ENCODE data around the gene NR0B1. TPM values are rescaled to one million over a fixed set of nuclear protein-coding genes. Genes with fewer than 3 reads are reported as not detected.

NR0B1 gene
- polyA plus RNA-seq, 1 of the 3 experiments (the other 2 are of a cell fraction), result 2.2 TPM

GRCh38 chrX:30262763-30263162 is 46.4 kb downstream of the NR0B1 start:
- CTCF ChIA-PET, result no interaction called here
- TF ChIP-seq RCOR1 (IDR thresholded peaks at IDR 0.05; ENCODE audit: low read length), result no peak
- no peak for TF ChIP-seq TAF1 (IDR thresholded peaks at IDR 0.05; ENCODE audit: borderline replicate concordance, low read depth, low read length)
- TF ChIP-seq RFX5 (IDR thresholded peaks at IDR 0.05; ENCODE audit: low read length), result no peak
- no peak for TF ChIP-seq GABPA (IDR thresholded peaks at IDR 0.05; ENCODE audit: low read depth)
- TF ChIP-seq, protein P1, sequence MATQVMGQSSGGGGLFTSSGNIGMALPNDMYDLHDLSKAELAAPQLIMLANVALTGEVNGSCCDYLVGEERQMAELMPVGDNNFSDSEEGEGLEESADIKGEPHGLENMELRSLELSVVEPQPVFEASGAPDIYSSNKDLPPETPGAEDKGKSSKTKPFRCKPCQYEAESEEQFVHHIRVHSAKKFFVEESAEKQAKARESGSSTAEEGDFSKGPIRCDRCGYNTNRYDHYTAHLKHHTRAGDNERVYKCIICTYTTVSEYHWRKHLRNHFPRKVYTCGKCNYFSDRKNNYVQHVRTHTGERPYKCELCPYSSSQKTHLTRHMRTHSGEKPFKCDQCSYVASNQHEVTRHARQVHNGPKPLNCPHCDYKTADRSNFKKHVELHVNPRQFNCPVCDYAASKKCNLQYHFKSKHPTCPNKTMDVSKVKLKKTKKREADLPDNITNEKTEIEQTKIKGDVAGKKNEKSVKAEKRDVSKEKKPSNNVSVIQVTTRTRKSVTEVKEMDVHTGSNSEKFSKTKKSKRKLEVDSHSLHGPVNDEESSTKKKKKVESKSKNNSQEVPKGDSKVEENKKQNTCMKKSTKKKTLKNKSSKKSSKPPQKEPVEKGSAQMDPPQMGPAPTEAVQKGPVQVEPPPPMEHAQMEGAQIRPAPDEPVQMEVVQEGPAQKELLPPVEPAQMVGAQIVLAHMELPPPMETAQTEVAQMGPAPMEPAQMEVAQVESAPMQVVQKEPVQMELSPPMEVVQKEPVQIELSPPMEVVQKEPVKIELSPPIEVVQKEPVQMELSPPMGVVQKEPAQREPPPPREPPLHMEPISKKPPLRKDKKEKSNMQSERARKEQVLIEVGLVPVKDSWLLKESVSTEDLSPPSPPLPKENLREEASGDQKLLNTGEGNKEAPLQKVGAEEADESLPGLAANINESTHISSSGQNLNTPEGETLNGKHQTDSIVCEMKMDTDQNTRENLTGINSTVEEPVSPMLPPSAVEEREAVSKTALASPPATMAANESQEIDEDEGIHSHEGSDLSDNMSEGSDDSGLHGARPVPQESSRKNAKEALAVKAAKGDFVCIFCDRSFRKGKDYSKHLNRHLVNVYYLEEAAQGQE (IDR thresholded peaks at IDR 0.05; ENCODE audit: low read depth, low read length), result no peak
- no peak for TF ChIP-seq GATA2 (CRISPR knock-in tag; IDR thresholded peaks at IDR 0.05)
- TF ChIP-seq POLR2AphosphoS5 (IDR thresholded peaks at IDR 0.05; ENCODE audit: low read depth, low read length), result no peak
- TF ChIP-seq, protein P2, sequence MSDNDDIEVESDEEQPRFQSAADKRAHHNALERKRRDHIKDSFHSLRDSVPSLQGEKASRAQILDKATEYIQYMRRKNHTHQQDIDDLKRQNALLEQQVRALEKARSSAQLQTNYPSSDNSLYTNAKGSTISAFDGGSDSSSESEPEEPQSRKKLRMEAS (IDR thresholded peaks at IDR 0.05; ENCODE audit: low read depth), result no peak
- no peak for TF ChIP-seq NRF1 (IDR thresholded peaks at IDR 0.05; ENCODE audit: low read depth, low read length)
- POLR2A ChIA-PET, result no interaction called here

GRCh38 chrX:30261012-30261411 is 48.2 kb downstream of the NR0B1 start:
- H3K27ac ChIP-seq (ENCODE audit: low read depth in 2 of 2, low read length in 1 of 2), result no peak overlapping the region
- H3K4me2 ChIP-seq, result no peak overlapping the region
- no peaks in the 10 kb centered on the region for H3K9me3 ChIP-seq
- H4K20me1 ChIP-seq (ENCODE audit: insufficient read depth), result no peaks in the 10 kb centered on the region
- no peaks in the 10 kb centered on the region for H3K4me1 ChIP-seq (ENCODE audit: control insufficient read depth in 1 of 2, insufficient read depth in 2 of 2, low read depth in 1 of 2, low read length in 1 of 2)
- H3F3A ChIP-seq (replicated peaks; ENCODE audit: insufficient read depth), result no peaks in the 10 kb centered on the region
- H3K79me2 ChIP-seq (ENCODE audit: insufficient read depth), result no peaks in the 10 kb centered on the region
- no peak overlapping the region for H2AFZ ChIP-seq (ENCODE audit: low read depth)
- TF ChIP-seq FOXM1 (IDR thresholded peaks at IDR 0.05; ENCODE audit: low read depth) (no peak), EZH2phosphoT487 (IDR thresholded peaks at IDR 0.05; ENCODE audit: borderline replicate concordance, low read depth) (no peak), GABPA (IDR thresholded peaks at IDR 0.05; ENCODE audit: low read depth) (no peak), GATA2 (CRISPR knock-in tag; IDR thresholded peaks at IDR 0.05) (no peak), JUND (IDR thresholded peaks at IDR 0.05) (no peak), SIN3A (IDR thresholded peaks at IDR 0.05; ENCODE audit: borderline replicate concordance, low read depth, low read length) (no peak), FOXJ3 (CRISPR knock-in tag; IDR thresholded peaks at IDR 0.05) (no peak), RAD21 (IDR thresholded peaks at IDR 0.05; ENCODE audit: low read length) (no peak), RCOR1 (IDR thresholded peaks at IDR 0.05; ENCODE audit: low read length) (no peak)
- TF ChIP-seq, protein P3, sequence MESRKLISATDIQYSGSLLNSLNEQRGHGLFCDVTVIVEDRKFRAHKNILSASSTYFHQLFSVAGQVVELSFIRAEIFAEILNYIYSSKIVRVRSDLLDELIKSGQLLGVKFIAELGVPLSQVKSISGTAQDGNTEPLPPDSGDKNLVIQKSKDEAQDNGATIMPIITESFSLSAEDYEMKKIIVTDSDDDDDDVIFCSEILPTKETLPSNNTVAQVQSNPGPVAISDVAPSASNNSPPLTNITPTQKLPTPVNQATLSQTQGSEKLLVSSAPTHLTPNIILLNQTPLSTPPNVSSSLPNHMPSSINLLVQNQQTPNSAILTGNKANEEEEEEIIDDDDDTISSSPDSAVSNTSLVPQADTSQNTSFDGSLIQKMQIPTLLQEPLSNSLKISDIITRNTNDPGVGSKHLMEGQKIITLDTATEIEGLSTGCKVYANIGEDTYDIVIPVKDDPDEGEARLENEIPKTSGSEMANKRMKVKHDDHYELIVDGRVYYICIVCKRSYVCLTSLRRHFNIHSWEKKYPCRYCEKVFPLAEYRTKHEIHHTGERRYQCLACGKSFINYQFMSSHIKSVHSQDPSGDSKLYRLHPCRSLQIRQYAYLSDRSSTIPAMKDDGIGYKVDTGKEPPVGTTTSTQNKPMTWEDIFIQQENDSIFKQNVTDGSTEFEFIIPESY (IDR thresholded peaks at IDR 0.05; ENCODE audit: borderline replicate concordance, low read depth), result no peak
- no peak overlapping the region for H3K4me3 ChIP-seq (ENCODE audit: low read depth in 2 of 2, low read length in 1 of 2)
- CTCF ChIA-PET, result no interaction called here
- DNase-seq, result no peak
- H3K27me3 ChIP-seq (ENCODE audit: insufficient read depth), result no peaks in the 10 kb centered on the region; the same call in none of the 2 replicates
- H3K36me3 ChIP-seq (replicated peaks in 1 of 2; ENCODE audit: control insufficient read depth in 1 of 2, insufficient read depth in 2 of 2, low read length in 1 of 2), result no peaks in the 10 kb centered on the region
- H3K9ac ChIP-seq, result no peak overlapping the region
- H3K9me2 ChIP-seq, result no peaks in the 10 kb centered on the region
- POLR2A ChIA-PET, result no interaction called here

More at GRCh38 chrX:30262763-30263162, 46.4 kb downstream of the NR0B1 start:
- Histone ChIP-seq H4K20me1 (ENCODE audit: insufficient read depth) (no peaks in the 10 kb centered on the region), H2AFZ (ENCODE audit: low read depth) (no peak overlapping the region), H3K4me2 (no peak overlapping the region), H3F3A (replicated peaks; ENCODE audit: insufficient read depth) (no peaks in the 10 kb centered on the region), H3K27ac (ENCODE audit: low read depth in 2 of 2, low read length in 1 of 2) (no peak overlapping the region), H3K79me2 (ENCODE audit: insufficient read depth) (no peaks in the 10 kb centered on the region), H3K4me3 (ENCODE audit: low read depth in 2 of 2, low read length in 1 of 2) (no peak overlapping the region), H3K36me3 (replicated peaks in 1 of 2; ENCODE audit: control insufficient read depth in 1 of 2, insufficient read depth in 2 of 2, low read length in 1 of 2) (no peaks in the 10 kb centered on the region), H3K9me2 (no peaks in the 10 kb centered on the region), H3K9me3 (no peaks in the 10 kb centered on the region), H3K9ac (no peak overlapping the region), H3K4me1 (ENCODE audit: control insufficient read depth in 1 of 2, insufficient read depth in 2 of 2, low read depth in 1 of 2, low read length in 1 of 2) (no peaks in the 10 kb centered on the region), H3K27me3 (ENCODE audit: insufficient read depth) (no peaks in the 10 kb centered on the region; the same call in 1 of the 2 replicates)
- DNase-seq, result no peak
- WGBS (ENCODE audit: low lambda C conversion rate), result 2% methylated on average over 1 of the region's 1 CpG
